ENCODE data around the gene SLFN12L.

GRCh38 chr17:35468475-35468874, 69.0 kb downstream of the SLFN12L start:
- TF ChIP-seq CTCF (IDR thresholded peaks at IDR 0.05) (no peak), MAX (CRISPR knock-in tag; IDR thresholded peaks at IDR 0.05) (no peak), JUN (CRISPR knock-in tag; IDR thresholded peaks at IDR 0.05) (no peak), SP1 (CRISPR knock-in tag; conservative IDR thresholded peaks at IDR 0.05) (no peak), RELA (CRISPR knock-in tag; IDR thresholded peaks at IDR 0.05; ENCODE audit: borderline replicate concordance) (no peak), ZNF232 (CRISPR knock-in tag; IDR thresholded peaks at IDR 0.05) (no peak), E2F4 (CRISPR knock-in tag; IDR thresholded peaks at IDR 0.05; ENCODE audit: borderline replicate concordance, low read depth) (no peak), ZNF317 (CRISPR knock-in tag; IDR thresholded peaks at IDR 0.05; ENCODE audit: borderline replicate concordance, low read depth) (no peak), SMAD4 (CRISPR knock-in tag; IDR thresholded peaks at IDR 0.05) (no peak)

All from WTC11 (cell line).